Fibroblast of skin of scalp (primary cell): ENCODE results near the gene RALGAPA2.

Experiments used
- DNase-seq: peaks from one replicate; pipeline ENCODE4 v3.0.0-alpha.2; 2013

The RALGAPA2 gene

DNA sequence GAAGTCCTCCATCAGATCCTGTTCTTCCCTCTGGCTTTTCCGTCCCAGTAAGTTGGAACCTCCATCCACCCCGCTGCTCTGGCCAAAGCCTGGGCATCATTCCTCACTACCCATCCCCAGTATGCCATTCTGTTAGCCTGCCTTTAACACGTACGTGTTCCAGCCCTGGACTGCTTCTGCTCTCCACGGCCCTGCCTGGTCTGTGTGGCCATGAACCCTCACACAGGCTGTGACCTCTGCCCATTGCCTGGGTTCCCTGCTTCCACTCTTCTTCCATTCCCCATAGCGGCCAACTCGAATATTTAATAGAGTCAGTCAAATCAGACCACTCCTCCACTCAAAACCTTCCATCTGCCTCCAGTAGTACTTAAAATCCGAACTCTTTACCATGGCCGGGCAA, 29.4 kb downstream of the RALGAPA2 start:
- DNase-seq: no peak

DNA sequence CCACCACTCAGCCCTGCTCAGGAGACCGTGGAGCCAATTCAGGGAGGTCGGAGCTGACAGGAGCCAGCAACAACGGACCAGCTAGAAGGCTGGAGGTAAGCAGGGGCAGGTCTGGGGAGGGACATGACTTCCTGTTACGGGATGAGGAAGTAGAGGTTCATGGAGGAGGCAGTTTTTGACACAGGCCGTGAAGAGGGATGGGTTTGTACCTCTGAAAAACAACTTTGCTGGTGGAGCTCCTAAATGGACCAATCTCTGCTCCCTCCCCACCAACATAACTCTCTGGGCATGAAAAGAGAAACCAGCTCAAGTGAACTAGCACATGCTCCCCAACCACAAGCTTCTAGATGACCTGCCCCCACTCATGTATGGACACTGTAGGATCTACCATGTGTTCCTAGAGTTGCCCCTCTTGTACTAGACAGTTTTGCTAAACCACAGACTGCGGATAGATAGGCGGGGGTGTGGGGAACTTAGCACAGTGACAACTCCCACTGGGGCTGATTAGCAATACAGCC, 31.4 kb downstream of the RALGAPA2 start:
- no peak for DNase-seq

DNA sequence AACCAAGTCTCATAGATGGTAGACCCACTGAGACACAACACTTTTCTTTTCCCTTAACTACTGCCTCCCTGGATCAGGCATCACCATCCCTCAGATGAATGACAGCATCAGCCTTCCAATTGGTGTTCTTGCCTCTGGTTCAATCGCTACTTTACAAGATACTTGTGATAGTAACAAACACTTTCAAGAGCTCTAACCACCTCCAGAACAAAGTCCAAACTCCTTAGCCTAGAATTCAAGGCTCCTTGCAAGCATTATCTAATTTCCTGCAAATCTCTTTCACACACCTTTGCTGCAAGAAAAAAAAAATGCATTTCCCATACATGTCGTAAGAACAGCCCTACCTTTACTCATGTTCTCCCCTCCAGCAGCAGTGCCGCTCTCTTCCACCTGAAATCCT, 33.1 kb downstream of the RALGAPA2 start:
- no peak for DNase-seq

DNA sequence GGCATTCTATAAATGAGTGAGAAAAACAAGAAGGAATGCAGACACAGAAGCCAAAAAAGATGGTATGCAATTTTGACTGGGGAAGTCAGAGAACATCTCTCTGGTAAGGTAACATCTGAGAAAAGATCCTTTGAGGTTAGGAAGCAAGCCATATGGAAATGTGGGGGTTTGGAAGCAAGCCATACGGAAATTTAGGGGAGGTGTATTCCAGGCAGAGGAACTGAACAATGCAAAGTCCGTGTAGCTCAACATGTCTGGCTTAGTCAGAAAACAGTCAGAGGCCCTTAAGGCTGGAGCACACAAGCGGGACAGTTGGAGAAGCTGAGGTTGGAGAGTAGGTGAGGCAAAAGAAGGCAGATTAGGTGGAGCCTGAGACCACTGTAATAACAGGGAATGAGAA, 35.3 kb downstream of the RALGAPA2 start:
- peak; percentile 34 for DNase-seq

DNA sequence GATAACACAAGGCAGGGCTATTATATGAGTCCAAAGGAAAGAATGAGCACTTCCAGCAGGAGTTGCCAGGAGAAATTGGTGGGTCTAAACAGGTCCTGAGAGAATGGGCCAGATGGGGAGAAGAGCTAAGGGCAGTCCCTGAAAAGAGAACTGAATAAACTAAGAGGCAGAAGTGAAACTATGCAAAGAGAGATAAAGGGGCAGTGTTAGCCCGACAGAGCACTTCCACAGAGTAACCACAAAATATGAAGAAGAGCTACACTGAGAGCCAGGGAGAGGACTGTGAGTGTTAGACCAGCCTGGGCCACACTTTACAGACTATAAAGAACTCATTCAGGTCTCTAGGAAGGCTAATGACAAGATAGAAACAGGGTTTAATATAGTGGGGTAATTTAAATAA, 43.8 kb downstream of the RALGAPA2 start:
- peak; percentile 1 for DNase-seq

DNA sequence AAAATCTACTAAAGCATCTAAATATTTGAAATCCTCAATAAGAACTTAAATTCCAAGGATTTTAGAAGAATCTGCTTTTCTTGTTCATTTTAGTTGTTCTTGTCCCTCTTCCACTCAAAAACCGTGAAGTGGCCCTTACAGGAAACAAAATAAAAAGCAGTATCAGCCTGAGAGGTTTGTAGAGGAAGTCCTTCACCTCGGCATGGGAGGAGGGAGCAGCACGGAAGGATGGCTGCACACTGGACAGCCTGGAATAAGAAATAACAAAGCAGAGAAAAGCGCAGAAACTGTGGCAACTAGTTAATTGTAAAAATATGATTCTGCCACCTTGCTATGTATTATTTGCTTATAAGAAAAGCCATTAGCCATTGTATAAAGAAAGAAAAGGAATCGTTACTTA, 46.1 kb downstream of the RALGAPA2 start:
- no peak for DNase-seq

DNA sequence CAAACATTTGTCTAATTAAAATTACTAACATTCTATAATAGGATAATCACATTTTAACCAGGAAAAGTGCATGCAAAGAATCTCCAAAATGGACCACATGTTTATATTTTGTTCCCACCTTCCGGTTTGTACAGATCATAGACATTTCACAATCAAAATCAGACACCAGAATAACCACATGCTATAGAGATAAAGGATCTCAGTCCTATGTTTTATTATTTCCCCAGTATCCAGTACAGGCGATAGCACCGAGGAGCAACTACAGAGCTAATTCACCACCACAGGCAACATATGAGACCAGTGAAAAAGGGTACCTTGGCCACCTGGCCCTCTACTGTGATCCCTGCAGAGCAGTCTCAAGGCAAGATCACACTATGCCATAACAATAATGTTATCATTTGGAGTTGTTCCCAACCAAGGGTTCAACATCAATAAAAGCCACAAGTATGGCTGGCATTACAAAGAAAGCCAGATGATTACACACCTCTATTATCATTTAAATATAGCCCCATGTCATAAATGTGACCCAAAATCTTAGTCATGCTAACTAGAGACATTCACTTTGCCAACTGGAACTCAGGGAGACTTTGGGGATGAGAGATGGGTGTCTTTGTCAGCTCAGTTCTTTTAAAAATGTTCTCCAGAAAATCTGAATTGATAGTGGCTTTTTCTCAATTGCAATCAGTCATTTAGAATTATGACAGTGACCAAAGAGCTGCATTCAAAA, 46.7 kb downstream of the RALGAPA2 start:
- DNase-seq: no peak

DNA sequence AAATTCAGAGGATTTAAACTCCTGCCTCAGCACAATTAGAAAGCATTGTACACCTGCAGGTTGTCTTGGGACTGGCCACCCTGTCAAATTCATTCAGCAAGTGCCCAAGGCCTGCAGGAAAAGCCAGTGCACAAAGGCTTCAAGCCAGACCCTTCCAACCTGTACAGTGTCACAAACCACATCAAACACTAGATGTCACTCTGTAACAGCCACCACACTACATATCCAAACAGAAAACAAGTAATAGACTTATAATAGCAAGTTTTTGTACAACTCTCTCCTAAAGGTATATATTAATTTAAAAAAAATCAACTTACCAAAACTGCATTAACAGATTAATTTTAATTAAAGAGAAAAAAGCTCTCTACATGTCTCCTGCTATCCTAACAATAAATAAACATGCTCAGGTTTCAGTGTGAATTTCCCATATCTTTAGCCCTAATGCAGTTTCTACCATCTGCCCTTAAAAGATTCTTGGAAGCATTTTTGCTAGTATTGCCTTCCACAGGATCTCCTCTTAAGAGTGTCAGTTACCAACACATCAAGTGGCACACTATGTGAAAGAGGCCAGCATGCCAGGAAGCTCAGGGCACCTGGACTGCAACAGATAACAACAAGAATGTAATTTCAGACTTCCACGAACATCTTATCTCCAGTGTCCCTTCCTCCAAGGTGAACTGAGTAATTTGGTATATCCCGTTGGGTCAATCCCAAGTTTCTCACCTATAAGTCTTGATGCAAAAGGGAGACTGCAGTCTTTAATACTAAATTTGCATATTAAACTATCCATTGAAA, 47.5 kb downstream of the RALGAPA2 start:
- DNase-seq: peak; percentile 8

DNA sequence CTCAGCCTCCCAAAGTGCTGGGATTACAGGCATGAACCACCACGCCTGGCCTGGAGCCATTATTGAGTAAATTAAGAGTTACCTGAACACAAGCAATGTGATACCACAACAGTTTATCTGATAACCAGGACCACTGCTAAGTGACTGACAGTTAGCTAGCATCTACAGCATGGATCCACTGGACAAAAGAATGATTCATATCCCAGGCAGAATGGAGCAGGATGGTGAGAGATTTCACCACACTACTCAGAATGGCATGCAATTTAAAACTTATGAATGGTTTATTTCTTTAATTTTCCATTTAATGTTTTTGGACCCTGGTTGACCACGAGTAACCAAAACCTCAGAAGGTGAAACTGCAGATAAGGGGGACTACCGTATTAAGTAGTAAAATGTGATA, 48.6 kb downstream of the RALGAPA2 start:
- no peak for DNase-seq

DNA sequence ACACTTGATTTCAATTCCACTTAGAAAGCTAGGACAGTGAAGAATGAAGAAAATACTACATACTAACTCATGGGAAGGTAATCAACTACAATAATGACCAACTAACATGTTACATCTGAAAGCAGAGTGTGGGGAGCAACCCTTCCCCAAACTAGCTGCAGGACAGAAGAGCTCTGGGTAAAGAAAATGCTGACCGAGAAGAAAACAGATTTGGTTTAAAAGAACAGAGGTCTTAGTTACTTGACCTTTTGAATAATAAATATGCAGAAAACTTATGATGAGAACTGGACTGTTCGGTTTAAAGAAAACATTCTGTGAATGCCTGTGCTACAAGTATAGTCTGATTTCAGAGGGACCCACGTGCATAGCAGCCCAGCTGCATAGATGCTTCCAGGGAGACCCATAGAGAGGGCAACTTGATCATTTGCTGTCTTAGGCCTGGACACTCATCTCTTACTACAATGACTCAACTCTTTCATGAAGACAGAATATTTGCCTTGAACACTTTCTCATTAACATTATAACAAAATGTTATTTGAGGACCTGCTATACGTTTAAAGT, 53.5 kb downstream of the RALGAPA2 start:
- no peak for DNase-seq

DNA sequence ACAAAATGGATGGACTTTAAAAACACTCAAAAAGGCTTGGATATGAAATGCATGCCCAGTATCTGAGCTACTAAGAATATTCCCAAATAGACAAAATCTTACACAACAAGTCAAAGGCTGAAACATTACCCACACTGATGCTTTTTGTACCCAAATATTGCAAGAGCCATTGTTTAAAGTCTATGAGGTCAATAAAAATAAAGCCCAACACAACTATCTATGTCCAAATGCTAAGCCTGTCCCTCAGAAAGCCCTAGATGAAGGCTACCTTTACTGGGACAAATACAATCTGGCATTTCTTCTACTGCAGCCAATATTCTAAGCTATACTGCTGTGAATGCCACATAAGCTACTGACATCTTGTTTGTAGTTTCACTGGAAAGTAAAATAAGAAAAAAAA, 54.3 kb downstream of the RALGAPA2 start:
- DNase-seq: no peak

DNA sequence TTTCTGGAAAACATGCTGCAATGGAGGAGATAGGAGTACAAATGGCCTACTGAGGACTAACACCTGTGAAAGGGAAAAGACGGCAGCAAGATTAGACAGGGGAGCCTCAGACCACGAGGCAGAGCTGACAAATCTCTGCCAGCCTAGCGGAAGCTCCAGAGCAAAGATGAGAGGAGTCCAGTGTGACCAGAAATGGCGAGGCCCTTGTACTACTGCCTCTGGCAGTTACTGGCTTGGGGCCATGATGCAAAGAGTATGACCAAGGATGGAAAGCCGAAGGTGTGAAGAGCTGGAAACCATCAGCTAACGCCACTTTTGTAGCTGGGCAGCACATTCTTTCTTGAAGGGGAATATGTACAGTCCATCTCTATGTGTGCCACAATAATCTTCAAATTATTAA, 55.4 kb downstream of the RALGAPA2 start:
- DNase-seq: no peak

DNA sequence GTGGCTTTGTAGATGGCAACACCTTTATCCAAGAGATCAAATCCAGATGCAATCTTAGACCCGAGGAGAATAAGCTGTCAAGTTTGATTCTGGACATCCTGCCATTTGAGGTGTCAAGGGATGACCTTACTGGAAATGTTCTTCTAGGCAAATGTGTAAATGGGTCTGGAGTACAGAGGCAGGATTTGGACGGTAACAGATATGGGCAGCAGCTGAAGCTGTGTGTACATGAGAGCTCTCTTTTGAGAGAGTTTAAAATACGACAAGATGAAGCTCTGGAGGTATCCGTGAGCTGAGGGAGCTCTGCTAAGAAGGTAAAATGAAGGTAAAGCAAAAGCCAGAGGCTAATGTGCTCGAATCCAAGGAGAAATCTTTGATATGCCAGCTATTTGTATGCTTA, 56.6 kb downstream of the RALGAPA2 start:
- DNase-seq: no peak

DNA sequence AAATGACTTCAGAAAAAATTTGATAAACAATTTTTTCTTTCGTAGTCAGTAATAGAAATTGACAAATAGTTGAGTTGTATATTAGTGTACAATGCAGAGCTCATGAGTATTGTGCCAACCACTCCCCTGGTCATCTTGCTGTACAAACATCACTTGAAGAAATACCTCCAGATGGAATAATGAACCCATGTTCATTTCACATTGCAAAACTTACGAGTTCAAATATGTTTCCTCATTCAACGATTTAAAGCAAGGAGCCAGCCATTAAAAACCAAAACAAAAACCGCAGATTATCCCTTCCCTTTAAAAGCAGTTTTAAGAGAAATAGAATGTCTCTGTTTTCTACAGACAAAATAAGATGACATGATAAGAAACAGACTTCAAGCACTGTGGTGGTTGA, 62.5 kb downstream of the RALGAPA2 start:
- no peak for DNase-seq

DNA sequence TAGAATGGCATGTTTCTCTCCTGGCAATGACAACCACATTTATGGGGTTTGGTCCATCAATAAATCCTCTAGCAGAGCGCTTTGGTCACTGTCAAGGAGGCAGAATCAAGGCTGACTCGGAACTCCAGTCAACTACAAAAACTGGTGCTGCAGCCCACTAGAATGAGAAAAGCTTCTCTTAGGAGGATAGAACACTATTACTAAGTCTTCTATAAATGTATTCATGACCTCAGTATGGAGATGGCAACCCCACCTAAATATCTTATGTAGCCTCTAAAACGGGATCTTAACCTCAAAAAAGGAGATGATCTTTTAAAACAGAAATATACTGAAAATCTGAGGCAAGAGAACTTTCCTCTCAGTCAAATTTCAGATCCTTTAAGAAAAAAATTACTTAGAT, 68.5 kb downstream of the RALGAPA2 start:
- no peak for DNase-seq

DNA sequence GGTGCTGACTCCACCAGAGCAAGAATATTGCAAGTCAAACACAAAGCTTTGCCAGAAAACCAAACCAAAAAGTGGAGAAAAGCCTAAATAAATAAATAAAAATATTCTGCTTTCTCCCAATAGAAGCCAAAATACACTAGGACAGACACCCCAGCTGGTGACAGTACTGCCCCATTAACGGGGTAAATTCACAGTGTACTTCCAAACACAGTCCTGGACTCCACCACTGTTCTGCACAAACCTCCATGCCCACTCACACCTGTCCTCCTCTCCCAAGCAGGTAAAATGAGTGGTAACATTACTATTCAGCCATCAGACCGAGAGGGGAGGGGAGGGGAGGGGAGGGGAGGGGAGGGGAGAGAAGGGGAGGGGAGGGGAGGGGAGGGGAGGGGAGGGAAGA, 70.7 kb downstream of the RALGAPA2 start:
- no peak for DNase-seq

DNA sequence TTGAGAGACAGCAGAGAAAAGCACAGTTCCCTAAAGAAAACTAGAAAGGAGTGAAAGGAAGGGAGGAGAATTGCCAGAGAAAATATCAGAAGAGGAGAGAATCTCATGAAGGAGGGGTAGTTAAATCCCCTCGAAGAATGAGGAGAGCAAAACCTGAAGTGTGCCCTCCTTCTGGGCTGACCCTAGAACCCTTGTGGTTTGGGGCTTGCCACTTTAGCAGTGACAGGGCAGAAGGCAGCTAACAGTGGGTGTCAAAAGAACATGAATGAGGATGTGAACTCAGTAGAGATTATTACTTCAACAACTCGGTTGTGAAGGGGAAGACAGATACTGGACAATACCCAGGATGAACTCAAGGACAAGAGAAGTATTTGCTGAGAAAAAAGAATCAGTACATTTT, 73.6 kb downstream of the RALGAPA2 start:
- DNase-seq: no peak

DNA sequence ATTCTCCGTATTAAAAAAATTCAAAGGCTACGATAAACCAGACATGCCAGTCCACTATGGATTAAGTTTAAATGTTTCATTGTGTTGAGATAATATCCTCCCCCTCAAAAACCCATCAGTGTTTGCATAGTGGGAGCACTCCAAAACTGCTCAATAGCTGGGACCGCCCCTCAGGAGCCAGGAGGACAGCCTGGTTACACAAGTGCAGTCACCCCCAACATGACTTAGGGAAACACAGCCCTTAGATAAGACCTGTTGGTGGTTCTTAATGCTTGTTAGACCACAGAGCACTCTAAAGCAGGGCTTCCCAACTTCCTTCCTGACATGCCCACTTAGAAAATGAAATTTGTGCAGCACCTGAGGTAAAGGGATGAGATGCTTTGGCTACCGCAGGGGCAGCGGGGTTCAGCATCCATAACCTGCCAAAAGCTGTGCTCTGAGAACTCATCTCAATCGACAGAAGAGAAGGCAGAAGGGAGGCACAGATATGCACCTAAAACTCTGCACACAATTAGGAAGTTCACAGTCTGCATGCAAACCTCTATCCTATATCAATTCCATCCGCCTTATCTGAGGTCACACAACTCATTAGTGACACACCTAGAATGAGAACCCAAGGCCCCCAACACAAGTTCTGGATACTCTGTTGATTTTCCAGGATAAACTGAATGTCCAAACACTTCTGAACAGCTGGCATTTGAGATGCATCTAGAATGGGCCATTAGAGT, 74.3 kb downstream of the RALGAPA2 start:
- DNase-seq: no peak

DNA sequence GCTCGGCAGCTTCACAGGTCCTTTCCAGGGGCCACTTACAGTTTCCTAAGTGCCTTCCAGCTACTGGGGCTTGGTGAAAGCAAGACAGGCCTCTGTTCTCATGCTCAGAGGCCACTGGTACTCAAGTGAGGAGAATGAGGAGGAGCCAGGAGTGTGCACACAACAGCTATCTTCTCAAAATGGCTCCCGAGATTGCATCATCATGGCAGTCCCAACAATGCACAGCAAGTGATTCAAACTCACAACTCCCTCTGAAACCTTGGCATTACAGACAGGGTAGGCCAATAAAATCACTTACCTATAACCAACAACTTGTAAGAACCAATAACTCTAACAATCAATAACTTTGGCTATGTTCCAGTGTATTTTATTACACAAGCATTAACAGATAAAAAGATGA, 77.4 kb downstream of the RALGAPA2 start:
- no peak for DNase-seq

DNA sequence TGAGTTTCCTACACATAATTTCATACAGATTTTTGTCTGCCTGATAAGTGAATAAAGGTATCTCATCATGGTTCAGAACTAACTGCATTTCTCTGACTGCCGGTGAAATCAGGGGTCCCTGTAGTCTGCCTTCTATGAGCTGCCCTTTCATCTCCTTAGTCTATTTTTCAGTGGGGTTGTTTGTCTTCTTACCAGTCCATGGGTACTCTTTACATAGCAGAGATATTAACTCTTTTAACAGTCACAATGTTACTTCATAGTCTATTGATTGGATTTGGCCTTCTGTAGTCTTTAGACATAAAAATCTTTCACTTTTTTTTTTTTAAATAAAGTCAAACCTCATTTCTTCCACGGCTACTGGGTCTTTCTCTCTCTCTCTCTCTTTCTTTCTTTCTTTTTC, 79.8 kb downstream of the RALGAPA2 start:
- DNase-seq: no peak

DNA sequence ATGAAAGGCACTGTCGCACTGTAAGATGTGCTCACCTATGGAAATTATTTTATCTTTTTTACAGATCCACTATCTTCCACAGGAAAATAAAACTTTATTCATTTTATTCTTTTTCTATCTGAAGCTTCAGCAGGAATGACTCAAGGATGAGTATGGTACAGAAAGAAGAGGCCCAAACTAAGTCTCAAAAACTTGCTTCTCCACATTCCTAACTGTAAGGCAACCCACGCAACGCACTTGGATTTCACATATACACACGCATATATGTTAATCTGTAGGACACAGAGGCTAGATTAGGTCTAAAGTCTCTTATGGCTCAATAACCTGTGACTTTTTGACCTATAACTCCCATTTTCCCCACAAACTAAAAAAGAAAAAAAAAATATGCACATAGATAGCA, 81.9 kb downstream of the RALGAPA2 start:
- DNase-seq: no peak

DNA sequence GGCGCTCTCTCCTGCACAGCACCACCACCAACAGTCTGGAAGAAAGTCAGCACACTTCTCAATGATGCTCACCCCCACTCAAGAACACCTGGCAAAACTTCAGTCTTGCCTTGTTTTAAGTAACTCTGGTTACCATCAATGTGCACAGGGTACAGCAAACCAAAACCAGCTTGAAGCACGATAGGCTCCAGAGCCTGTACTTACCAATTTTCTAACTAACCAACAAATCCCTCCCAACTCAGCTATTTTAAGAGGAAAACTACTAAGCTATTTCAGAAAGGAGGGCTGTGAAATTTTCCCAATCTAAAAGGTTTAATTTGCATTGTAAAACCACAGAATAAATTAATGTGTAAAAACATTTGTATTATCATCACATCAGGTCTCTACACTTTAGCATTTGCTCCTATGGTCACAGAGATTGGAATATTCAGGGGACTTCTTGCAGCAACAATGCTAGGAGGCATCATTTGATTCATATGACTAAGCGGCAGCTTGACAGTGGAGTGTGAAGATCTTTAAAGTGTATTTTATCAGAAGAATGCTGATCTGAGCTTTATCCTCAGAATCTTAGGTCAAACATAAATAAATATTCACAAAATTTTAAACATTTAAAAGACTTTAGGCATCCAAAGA, 82.8 kb downstream of the RALGAPA2 start:
- no peak for DNase-seq

DNA sequence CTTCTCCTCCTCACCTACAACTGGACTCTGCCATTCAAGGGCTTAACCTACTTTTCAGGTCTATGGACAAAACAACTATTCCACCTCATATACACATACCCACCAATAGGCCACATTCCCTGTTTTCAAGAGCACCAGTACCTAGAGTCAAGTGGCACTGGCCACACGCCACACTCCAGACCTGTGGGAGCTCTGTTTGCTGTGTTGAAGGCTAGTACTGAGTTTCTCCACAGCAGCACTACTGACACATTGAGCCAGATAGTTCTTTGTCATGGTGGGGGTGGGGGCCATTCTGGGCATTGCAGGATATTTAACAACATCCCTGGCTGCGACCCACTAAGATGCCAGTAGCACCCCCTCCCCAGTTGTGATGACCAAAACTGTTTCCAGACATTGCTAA, 84.1 kb downstream of the RALGAPA2 start:
- DNase-seq: no peak
